HuH-7.5 (cell line): ENCODE data around the gene DCLK1.

ENCODE experiments used
- DNase-seq: peaks from one replicate; pipeline ENCODE4 v3.0.0; 2011; ENCODE audit warnings: low spot score

DCLK1 gene

DNA sequence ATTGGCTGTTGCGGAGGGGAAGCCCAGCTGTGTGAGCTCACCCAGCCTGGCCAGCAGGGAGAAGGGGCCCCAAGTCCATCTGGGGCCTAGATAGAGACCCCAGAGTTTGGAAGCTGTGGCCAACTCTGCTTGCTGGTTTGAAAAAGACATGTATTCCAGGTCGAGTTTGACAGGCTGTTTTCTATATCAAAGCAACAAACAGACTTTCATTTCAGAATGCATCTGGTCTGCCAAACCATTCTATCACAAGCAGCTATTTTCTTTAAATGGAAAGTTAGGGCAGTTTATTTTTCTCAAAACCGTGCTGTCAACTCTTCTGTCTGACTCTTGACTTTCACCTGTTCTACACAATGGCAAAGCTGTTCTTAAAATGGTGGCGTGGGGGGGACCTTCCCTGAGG lies 185.8 kb downstream of the DCLK1 start:
- DNase-seq: no peak

DNA sequence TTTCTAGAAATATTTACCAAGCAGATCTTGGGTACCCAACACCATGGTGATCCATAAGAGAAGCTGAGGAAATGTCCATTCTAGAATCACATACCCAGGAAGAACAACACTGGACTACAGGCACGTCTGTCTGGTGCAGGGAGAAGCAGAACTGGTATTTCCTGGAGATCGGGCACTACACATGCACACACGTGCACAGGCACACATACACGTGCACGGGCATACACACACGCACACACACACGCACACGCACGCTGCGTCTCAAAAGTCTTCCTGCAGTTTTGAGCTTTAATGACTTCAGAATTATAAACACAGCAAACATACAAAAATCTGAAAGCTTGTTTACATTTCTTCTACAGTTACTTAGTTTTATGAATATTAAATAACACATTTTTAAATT lies 189.8 kb downstream of the DCLK1 start:
- no peak for DNase-seq

DNA sequence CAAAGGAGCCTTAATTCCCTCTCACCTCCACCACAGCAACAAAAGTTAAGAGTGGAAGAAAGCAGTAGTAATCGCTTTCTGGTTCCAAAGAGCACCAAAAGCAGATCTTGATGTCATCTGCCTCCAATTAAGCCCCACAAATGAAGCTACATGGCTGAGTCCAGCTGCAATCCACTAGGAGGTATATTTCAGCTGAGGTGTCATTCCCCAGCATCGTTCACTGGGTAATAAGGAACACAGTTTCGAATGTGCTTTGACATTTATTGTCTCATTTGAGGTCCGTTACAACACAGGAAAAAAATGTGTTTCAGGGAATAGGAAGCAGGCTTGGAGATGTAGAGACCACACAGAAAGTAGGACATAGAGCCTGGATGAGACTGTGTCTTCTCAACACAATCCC lies 190.4 kb downstream of the DCLK1 start:
- no peak for DNase-seq

DNA sequence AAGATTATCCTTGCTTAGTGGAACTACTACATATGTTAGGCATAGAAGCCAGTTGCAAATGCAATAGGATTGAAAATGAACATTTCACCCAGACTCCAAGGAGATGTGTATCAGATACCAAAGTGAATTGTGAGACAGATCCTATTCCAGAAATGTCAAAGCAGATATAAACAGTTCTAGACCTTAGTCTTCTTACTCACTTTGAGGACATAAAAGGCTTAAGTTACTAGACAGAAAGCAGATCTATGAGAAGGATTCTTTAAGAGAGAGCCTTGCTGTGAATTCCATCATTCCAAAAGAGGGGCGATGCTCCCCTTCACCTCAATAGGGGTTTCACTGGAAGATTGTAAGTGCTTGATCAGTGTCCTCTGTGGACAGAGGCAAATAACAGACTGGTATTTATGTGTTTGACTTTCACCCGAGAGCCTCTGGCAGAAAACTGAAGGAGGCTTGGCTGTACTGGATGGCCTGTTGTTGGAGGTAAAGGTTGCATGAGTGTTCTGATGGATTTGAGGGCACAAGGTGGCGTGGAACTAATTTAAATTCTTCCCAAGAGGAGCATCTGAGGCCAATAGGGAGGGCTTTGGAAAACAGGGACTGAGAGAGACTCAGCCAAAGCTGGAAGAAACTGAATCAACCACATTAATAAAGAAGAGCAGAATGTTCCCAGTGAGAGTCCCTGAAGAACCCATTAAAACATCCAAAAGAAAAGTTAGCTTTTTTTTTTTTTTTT lies 194.8 kb downstream of the DCLK1 start:
- DNase-seq: no peak

DNA sequence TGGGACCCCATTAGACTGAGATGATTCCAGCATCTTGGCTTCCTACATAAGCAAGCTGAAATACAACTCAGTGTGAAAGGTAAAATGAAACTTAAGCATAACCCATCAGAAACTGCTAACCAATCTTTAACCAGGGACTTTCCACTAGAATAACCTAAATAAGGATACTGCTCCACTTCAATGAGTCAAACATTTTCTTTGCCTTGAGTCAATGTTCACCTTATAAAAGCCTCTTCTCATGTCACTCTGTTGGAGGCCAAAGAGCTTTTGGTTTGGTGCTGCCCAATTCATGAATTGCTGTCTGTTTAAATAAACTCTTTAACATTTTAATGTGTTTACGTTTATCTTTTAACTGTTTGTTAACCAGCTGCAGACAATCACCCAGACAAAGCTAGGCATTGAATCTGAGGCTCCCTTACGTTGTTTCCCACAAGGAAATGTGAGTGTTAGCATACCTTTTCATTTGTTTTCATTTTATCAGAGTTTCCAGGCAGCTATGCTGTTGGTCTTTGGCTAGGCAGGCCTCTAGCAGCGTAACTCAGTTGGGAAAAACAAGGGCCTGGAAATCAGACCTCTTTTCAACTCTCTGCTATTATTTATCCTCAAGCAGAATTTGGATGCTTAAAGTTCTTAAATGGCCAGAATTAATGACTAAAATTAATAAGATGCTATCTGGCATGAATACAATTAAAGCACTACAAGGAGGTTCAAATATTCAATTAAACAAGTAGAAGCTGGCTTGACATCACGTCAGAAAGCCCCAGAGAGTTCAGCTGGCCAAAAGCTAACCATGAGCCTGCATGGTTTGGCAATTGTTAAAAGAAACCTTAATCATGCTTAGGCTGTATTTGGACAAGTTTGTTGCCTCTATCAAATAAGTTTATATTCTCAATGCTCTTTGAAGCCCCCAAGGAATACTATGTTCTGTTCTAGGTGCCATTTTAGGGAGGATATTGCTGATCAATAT lies 200.2 kb downstream of the DCLK1 start:
- DNase-seq: no peak

DNA sequence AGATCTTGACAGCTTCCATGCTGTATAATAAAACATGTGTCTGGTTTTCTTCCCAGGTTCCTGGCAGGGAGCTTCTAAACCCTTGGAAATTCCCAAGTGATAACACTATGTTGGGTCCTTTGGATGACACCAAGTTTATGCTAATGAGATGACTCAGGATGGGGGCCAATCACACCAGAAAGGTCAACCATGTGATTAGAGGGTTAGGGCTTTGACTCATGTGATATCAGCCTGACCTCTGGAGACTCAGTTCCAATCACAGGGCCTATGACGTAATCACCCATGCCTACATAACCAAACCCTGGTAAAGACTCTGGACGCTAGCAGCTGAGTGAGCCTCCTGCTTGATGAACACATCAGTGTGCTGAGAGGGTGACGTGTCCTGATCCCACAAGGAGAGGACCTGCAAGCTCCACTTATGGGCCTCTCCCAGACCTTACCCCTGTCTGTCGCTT lies 203.6 kb downstream of the DCLK1 start:
- DNase-seq: no peak

DNA sequence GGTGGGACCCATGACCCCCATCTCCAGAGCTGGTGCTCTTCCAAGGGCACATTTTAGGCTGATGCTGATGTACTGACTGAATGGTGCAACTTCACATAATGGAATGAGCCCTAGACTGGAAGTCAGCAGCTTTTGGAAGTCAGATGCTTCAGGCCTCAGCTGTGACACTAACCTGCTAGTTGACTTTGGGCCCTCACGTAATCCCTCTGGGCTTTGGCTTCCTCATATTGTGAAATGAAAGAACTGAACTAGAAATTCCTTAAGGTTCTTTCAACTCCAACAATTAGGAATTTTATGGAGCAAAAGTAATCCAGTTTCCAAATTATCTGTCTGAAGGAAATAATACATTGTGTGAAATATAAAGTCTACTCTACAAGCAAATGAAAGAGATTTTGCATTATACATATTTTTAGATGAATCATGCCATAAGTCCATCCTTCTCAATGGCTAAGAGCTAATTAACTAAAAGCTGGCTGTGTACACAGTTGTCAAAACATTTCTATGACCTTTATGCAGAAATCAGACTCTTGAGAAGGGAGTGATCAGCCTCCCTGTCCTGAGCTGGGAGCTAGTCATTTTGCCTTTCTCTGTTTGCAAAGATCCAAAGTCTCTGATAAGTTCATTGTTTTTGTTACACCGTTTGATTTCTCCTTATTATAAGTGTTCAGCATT lies 204.2 kb downstream of the DCLK1 start:
- DNase-seq: no peak

DNA sequence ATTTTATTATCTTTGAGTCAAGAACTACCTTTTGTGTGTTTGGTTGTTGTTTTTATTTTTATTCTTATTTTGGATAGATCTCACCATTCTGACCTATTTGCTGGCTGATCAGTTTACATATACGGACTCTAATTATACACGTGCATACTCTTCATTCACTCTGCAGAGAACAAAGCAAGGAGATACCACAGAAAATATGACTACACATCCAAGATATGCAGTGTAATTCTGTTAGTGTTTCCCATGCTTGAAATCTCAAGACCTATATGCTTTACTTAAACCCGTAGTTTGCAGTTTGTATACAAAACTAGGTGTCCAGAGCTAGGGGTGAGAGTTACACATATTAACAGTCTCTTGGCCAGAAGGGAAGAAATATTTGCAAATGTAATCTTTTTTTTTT lies 205.5 kb downstream of the DCLK1 start:
- no peak for DNase-seq

DNA sequence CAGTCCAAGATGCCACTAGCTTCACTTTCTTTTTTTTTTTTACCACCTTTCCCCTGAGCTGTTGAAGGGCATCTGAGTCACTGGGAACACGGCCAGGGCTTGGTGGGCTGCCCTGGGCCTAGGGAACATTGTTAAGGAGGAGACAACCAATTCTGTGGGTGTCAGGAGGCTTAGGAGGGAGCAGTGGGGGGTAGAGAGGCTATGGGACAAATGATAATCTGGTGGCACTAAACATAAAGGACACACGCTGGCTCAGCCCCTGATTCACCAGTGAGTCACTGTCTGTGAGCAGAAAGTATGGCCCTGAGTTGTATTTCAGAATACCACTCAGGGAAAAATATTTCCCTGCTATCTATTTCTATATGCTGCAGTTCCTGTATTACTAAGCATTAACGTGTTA lies 207.8 kb downstream of the DCLK1 start:
- no peak for DNase-seq

DNA sequence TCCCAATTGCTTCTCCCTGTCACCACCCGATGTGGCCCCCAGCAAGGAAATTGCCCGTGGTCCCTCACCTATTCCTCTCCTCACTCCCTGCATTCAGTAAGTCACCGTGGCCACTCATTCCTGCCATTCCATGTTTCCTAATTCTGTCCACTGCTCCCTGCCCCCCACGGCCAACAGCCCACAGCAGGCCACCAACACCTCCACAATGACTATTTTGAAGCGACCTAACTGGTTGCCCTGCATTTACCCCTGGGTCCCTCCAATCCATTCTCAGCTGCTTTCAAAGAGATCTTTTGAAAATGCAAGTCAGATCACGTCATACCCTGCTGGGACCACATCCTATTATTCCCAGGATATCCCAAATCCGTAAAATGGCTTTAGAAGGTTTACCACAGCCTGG lies 210.4 kb downstream of the DCLK1 start:
- no peak for DNase-seq

DNA sequence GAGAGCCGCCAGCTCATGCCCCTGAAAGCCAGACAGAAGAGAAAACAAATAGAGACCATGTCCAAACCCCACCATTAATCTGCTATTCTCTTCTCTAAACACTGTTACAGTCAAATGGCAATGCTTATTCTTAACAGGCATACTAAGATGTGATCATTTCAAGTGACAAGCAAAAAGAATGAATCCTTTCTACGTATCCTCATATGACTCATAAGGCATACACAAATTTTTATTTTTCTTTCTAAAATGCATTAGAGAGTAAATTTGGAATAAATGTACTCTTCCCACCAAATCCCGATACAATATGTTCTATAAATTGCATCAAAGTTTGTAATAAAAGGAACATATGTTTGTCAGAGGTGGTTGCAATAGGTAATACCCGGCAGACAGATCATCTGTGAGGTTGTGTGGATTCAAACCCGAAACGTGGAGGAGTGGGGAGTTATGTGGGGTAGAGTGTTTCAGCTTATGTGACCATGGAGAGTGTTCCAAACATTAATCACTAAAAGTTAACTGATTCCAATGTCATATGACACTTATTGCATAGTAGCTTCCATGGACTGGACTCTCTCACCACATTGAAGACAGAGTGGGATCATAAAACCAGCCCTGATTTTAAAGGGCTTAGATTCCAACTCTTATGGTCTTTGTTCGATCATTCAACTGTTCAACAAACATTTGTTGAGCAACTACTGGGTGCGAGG lies 213.1 kb downstream of the DCLK1 start:
- DNase-seq: no peak

DNA sequence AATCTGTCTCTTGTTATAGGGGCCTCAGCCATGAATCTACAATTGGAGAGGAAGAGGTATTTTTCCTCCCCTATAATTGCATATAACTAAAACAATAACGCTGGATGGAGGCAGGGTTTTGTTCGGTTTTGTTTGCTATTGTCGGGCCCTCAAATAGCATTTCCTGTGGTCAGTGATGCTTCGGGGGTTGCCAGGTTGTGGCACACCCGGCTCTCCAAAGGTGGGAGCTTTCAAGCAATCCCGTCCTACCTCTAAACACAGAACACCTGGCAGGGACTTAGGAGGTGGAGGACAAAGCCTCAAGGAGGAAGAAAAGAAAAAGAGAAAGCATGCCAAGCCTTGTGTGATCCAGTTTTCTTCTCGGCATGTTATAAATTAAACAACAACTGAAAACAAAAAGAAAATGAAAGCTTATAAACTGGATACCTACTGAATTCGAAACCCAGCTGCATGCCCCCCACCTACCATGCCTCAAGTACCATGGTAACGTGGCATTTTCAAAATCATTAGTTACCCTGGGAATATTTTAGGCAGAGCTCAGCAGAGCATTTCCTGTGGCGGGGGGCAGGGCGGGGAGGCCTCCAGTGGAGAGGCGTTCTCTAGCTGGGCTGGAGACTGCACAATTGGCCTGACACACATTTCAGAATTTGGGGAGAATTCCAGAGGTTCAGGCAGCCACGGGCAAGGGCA lies 213.8 kb downstream of the DCLK1 start:
- DNase-seq: no peak

DNA sequence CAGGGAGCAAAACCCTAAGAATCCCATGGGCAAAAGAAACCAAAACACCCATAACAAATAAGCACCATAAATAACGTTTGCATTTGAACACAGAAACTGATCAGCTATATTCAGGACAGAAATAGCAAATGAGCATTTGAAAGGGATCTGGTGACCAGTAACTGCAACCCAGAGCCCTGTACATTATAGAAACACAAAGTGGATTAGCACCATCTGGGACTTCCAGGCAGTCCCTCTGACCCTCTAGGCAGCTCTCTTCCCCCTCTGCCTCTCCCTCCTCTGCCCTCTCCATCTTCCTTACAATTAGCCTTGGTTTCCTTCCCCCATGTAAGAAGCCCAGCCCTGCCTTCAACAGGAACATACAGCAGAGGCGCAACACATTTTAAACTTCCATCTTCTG lies 215.0 kb downstream of the DCLK1 start:
- DNase-seq: no peak

DNA sequence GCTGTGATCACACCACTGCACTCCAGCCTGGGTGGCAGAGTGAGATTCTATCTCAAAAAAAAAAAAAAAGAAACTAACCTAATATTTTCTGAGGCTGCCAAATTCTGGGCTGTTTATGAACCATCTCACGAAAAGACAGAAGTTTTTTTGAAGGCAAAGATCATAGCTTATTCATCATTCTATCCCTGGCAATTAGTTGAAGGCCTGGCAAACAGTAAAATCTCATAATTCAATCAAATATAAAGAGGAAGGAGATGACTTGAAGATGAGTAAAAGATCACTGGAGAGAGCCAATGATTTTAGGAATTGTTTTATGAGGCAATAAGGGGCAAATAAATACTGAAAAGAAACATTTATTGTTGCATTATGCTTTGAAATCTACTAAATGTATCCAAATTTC lies 216.5 kb downstream of the DCLK1 start:
- no peak for DNase-seq

DNA sequence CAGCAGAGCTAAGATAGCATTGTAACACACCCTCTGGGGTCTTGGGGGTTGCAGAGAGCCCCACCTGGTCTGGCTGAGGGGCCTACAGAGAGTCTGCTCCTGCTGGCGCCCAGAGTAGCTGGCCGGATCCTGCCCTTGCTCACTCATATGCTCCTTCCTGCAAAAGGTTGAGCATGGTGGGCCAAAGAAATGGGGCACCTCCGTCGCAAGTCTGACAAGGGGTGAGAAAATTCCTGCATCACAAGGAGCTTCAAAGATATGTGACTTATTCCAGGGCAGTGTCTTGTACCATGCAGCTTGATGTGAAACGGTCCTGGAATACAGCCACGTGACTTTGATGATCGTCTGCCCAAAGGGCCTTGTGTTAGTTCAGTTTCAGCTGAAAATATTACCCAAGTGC lies 218.3 kb downstream of the DCLK1 start:
- no peak for DNase-seq

DNA sequence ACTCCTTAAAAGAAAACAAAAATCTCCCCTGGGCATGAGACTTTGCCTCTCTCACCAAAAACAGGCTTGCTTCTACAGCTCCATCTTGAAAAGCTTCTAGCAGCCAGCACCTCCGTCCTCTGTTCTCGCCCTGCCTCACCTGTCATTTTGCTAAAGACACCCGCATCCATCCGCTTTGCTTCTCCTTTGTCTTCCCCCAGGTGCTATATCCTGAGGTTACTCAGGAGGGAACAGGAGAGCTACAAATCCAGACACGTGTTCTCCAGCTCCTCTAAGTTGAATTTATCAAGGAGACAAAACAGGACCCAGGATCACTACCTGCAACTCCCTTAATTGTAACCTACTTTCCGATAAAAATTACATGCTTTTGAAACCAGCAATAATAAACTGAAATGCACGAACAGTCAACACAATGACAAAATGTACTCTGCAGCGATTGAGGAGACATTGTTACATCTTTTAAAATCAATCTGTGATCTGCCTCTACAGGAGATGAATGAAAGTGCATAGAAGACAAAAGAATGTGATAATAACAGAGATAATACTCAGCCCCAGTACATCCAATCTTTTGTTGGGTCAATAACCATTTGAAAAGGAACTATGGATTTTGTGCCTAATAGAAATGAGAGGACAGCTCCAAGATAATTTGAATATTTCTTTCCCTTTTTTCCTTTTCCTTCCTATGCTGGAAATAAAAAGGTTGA lies 221.2 kb downstream of the DCLK1 start:
- DNase-seq: no peak

DNA sequence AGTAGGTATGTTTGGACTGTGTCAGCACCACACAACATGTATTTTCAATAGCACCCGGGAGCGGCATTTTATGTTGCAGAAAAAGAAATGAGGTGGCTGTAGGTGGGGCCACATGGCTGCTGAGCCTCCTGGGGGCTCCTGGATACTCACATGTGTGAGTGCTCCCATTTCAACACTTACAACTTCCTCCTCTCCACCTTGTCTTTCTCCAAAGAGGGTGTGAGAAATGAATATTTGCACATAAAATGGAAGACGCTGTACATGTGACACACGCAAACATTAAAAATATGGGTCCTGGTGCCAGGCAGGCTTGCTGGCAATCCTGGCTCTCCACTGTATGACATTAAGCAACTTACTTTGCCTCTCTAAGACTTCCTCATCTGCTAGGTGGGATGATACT lies 222.1 kb downstream of the DCLK1 start:
- DNase-seq: no peak

DNA sequence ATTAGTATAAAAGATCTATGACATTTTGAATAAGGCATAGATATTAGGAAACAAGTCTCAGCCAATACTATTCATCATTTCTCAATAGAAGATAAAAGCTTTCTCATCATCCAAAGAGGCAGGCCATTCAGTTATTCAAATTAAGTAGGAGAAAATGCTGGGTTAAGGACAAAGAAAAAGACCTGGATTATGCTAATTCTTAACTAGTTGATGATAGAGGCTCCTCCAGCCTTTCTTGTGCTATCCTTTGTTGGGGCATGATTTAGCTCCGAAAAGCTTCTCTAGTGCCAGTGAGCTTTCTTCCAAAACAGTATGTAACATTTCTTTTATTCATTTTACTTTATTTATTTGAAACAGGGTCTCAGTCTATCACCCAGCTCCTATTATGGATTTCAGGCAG lies 223.0 kb downstream of the DCLK1 start:
- no peak for DNase-seq

DNA sequence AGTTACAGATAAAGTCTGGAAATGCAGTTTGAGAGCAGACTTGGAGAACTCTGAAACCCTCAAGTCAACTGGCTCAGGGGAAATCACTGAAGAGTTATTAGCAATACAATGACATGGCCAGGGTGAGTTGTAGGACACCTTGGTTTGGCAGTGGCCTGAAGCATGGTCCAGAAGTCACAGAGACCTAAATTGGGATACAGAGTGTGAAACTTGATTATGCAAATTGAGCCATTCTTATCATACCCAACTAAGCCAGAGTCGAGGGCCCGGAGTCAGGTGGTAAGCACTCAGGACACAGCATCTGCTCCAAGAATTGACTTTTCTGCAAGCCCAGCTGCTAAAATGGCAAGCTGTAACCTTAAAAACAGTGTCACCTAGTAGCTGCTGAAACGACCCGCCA lies 224.5 kb downstream of the DCLK1 start:
- no peak for DNase-seq

DNA sequence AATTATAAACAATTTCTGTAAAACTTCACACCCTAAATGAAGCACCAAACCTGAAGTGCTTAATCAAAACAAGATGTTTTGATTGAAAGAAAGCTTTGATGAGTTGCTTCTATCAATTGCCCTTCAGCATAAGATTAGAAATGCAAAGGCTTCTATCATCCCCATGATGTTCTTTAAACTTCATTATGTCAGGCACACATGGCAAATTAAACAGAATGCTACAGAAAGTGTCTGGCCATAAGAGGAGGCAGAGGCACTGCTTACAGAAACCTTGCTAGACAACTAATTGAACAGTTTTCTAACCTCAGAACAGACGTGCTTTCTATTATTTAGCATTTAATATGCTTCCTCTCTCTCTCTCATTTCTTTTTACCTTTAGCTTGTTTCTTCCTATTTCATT lies 228.1 kb downstream of the DCLK1 start:
- no peak for DNase-seq

DNA sequence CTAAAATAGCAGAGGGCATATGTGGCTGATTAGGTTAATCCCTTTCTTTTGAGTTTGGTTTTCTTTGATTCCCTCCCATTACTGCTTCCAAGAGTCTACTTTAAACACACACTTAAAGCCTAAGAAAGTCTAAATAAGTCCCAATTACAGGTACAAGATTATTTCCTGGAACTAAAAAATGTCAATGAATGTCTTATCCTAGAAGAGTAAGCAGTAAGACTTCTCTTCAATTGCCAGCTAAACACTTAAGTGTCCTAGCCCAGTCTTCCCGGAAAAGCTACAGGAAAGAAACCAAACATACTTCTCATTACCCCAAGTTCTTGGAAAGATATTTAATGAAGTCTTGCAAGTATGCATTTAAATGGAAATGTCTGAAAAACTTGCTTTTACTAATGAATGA lies 233.1 kb downstream of the DCLK1 start:
- no peak for DNase-seq
